MM.1S (cell line): ENCODE results near the gene PCIF1.

Source experiments
- CTCF ChIP-seq: fragments of 300-600 bp; sonication (generic); IDR thresholded peaks from 2 replicates; pipeline ENCODE4 v1.5.1; 2016; ENCODE audit warnings: antibody characterized with exemption, low read length, mixed read lengths
- EZH2 ChIP-seq: fragments of 300-600 bp; sonication (generic); optimal IDR thresholded peaks from 2 replicates; pipeline ENCODE3; 2017; ENCODE audit warnings: low read depth, mild to moderate bottlenecking, antibody characterized with exemption, low read length, mixed read lengths

DNA sequence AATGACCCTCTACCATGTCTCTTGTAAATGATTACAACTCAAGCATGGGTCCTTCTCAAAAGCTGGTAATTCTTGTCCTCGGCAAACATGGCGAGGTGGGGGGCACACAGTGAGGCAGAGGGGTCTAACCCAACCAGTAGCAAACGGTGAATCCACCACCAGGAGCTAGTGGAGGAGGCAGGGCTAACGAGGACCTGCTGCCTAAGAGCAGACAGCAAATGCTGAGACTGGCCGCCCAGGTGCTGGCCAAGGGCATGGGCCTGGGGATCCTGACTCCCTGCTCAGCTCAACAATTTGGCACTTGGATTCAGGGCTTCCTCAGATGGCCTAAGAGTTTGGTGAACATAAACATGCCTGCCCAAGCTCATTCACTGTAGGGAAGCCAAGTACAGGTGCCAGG, 18.4 kb downstream of the PCIF1 start:
- TF ChIP-seq CTCF (no peak), EZH2 (no peak)
